Measurements from ENCODE around the gene FAM20C.

DNA sequence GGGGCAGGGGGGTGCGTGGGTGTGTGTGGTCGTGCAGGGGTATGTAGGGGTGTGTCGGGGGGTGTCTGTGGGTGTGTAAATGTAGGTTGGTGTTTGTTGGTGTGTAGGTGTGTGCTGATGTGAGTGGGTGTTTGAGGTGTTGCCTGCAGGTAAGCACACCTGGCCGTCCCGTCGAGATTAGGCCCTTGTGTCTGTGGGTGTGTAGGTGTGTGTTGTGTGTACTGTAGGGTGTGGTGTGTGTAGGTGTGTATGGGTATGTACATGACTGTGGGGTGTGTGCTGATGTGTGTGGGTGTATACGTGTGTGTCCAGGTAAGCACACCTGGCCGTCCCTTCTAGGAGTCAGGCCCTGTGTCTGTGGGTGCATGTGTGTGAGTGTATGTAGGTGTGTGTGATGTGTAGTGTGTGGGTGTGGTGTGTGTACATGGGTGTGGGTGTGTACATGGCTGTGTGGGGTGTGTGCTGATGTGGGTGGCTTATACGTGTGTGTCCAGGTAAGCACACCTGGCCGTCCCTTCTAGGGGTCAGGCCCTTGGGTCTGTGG lies 15.8 kb downstream of the FAM20C start:
- TF ChIP-seq, protein P1, sequence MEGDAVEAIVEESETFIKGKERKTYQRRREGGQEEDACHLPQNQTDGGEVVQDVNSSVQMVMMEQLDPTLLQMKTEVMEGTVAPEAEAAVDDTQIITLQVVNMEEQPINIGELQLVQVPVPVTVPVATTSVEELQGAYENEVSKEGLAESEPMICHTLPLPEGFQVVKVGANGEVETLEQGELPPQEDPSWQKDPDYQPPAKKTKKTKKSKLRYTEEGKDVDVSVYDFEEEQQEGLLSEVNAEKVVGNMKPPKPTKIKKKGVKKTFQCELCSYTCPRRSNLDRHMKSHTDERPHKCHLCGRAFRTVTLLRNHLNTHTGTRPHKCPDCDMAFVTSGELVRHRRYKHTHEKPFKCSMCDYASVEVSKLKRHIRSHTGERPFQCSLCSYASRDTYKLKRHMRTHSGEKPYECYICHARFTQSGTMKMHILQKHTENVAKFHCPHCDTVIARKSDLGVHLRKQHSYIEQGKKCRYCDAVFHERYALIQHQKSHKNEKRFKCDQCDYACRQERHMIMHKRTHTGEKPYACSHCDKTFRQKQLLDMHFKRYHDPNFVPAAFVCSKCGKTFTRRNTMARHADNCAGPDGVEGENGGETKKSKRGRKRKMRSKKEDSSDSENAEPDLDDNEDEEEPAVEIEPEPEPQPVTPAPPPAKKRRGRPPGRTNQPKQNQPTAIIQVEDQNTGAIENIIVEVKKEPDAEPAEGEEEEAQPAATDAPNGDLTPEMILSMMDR (IDR thresholded peaks at IDR 0.05), result no peak
- TF ChIP-seq POLR2A (IDR thresholded peaks at IDR 0.05), result no peak
